Measurements from ENCODE around the gene PRDM11.

The PRDM11 gene

GRCh38 chr11:45158210-45158731, 11.8 kb downstream of the PRDM11 start:
- no peak for DNase-seq

GRCh38 chr11:45158891-45159605, 12.6 kb downstream of the PRDM11 start:
- DNase-seq = no peak

- DNase-seq = no peak
These were observed 13.4 kb downstream of the PRDM11 start for GRCh38 chr11:45159781-45160365.

- DNase-seq = no peak
These were observed 15.0 kb downstream of the PRDM11 start for GRCh38 chr11:45161252-45162063.

- DNase-seq = no peak
These were observed 15.6 kb downstream of the PRDM11 start for GRCh38 chr11:45162064-45162375.

GRCh38 chr11:45162916-45163879, 16.8 kb downstream of the PRDM11 start:
- no peak for DNase-seq

GRCh38 chr11:45163956-45164575, 17.6 kb downstream of the PRDM11 start:
- DNase-seq = no peak

GRCh38 chr11:45165386-45165785, 18.9 kb downstream of the PRDM11 start:
- no peak for DNase-seq

- no peak for DNase-seq
These were observed 19.6 kb downstream of the PRDM11 start for GRCh38 chr11:45165806-45166603.

GRCh38 chr11:45166604-45166897, 20.1 kb downstream of the PRDM11 start:
- DNase-seq = no peak

GRCh38 chr11:45167283-45167682, 20.8 kb downstream of the PRDM11 start:
- no peak for DNase-seq

- no peak for DNase-seq
These were observed 22.1 kb downstream of the PRDM11 start for GRCh38 chr11:45168366-45169130.

GRCh38 chr11:45169310-45170072, 23.1 kb downstream of the PRDM11 start:
- no peak for DNase-seq

- no peak for DNase-seq
These were observed 24.0 kb downstream of the PRDM11 start for GRCh38 chr11:45170484-45170883.

GRCh38 chr11:45171550-45171949, 25.1 kb downstream of the PRDM11 start:
- no peak for DNase-seq

GRCh38 chr11:45173064-45173463, 26.6 kb downstream of the PRDM11 start:
- no peak for DNase-seq

- no peak for DNase-seq
These were observed 27.9 kb downstream of the PRDM11 start for GRCh38 chr11:45174168-45174835.

GRCh38 chr11:45174963-45175362, 28.5 kb downstream of the PRDM11 start:
- DNase-seq = no peak

GRCh38 chr11:45176996-45177395, 30.6 kb downstream of the PRDM11 start:
- no peak for DNase-seq

Data from T1000 (cell line).